Keratinocyte (primary cell): Measurements from ENCODE around the gene DCTN3.

Experiments
- EZH2 ChIP-seq: IDR thresholded peaks from one replicate; pipeline ENCODE4 v1.6.1; 2012; ENCODE audit warnings: inconsistent platforms, mild to moderate bottlenecking, low read length, moderate library complexity
- TF ChIP-seq, protein P1 (sequence below), 3 experiments: IDR thresholded peaks in 1 of 3; conservative IDR thresholded peaks in 1 of 3; optimal IDR thresholded peaks in 1 of 3; 2 replicates in 2 of 3; 3 replicates in 1 of 3; pipeline versions ENCODE3 to v1.5.1; 2011; ENCODE audit warnings: low read length in 3 of 3, mild to moderate bottlenecking in 3 of 3, moderate library complexity in 2 of 3, control low read depth in 1 of 3, inconsistent platforms in 1 of 3; ENCODE audit not compliant: insufficient read depth in 2 of 3; ENCODE audit errors: extremely low read depth in 1 of 3

DNA sequence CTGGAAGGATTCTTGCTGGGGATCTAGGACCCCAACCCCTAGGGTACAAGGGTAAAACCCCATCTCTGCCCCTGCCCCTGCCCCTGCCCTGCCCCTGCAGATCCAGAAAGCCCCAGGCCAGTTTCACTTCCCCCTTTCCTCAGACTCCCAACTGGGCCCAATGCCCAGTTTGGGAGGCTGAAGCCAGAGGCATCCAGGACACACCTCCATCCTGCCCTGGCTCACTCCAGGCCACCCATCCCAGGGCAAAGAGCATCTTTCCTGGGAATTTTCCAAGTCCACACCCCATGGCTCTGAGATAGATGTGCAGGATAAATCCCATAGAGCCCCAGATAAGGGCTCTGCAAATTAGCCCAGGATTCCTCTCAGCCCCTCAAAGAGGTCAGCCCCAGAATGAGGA is 48.2 kb downstream of the DCTN3 start:
- TF ChIP-seq, protein P1, sequence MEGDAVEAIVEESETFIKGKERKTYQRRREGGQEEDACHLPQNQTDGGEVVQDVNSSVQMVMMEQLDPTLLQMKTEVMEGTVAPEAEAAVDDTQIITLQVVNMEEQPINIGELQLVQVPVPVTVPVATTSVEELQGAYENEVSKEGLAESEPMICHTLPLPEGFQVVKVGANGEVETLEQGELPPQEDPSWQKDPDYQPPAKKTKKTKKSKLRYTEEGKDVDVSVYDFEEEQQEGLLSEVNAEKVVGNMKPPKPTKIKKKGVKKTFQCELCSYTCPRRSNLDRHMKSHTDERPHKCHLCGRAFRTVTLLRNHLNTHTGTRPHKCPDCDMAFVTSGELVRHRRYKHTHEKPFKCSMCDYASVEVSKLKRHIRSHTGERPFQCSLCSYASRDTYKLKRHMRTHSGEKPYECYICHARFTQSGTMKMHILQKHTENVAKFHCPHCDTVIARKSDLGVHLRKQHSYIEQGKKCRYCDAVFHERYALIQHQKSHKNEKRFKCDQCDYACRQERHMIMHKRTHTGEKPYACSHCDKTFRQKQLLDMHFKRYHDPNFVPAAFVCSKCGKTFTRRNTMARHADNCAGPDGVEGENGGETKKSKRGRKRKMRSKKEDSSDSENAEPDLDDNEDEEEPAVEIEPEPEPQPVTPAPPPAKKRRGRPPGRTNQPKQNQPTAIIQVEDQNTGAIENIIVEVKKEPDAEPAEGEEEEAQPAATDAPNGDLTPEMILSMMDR (optimal IDR thresholded peaks at IDR 0.05 in 1 of 3, IDR thresholded peaks at IDR 0.05 in 1 of 3, conservative IDR thresholded peaks at IDR 0.05 in 1 of 3; ENCODE audit: extremely low read depth in 1 of 3, insufficient read depth in 2 of 3, low read length in 3 of 3), result no peak
- TF ChIP-seq EZH2, result no peak
